Fibroblast of skin of back (primary cell): ENCODE results near the gene MTOR.

ENCODE experiments used
- DNase-seq: peaks from one replicate; pipeline ENCODE4 v3.0.0-alpha.2; 2013

The MTOR gene

DNA sequence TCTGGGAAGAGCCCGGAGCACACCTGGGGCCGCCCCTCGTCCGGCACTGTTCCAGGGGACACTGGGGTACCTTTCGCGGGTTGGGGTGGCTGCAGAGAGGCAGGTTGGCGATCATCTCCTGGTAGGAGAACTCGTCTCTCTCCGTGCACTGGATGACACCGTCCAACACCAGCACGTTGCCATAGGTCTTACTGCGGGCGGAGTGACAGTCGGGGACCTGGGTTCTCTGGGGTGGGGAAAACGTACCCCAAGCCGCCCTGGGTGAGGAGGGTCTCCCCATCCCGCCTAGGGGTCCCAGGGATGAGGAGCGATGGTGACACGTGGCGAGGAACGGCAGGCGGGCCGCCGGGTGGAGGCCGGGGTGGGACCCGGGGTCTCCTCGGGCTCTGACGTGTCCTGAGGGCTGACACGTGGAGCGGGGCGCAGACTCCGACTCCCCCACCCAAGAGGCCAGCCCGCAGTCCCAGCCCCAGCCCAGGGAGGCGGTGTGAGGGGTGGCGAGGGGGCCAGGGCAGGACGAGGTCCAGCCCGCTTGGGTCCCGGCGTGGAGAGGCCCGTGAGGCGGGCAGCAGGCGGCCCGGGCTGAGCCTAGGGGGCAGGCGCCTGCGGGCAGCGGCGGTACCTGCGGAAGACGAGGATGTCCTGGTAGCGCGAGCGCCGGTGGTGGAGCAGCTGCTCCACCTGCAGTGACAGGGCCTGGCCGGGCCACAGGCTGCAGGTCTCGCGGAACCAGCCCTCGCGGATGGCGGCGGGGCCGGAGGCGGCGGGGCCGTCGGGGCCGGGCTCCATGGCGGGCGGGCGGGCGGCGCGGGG is 203.0 kb downstream of the MTOR start:
- no peak for DNase-seq

DNA sequence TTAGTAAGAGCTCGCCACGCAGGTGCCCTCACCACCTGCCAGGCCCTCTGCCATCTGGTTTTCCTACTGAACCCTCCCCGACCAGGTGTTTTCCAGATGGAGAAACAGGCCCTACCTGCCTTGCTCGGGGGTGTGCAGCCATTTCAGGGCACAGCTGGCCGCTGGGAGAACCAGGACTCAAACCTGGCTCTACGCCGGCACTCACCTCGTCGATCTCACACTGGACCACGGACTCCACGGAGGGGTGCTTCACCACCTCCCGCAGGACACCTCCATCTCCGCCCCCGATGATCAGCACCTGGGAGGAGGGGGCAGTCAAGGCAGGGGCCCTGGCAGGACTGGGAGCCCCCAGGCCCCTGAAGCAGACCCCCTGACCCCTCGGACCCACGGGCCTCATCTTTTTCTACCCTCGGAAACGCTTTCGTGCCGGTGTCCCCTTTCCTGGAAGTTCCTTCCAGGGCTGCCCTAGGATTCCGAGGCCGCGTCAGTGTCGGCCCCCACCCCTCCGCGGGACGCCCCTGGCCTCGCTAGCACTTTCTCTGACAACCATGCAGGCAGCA is 203.7 kb downstream of the MTOR start:
- DNase-seq: no peak

GRCh38 chr1:11058026-11058425 is 204.3 kb downstream of the MTOR start:
- DNase-seq: no peak

DNA sequence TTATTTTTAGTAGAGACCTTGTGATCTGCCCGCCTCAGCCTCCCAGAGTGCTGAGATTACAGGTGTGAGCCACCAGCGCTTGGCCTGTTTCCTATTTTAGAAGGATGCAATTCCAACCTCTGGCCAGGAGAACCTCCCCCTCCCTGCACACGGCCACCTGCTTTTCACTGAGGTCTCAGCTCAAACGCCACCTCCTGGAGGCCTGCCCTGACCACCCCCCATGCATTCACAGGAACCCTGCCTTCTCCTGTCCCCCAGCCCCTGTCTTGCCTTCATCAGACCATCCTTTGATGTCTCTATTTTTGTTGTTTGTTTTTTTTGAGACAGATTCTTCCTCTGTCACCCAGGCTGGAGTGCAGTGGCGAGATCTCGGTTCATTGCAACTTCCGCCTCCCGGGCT is 204.9 kb downstream of the MTOR start:
- DNase-seq: no peak
